Dendritic cell treated with granulocyte-macrophage colony-stimulating factor and Interleukin-4, amounts not matched to agents 40 ng/mL and 50 ng/mL, for 4 days (primary cell): ENCODE results near the gene TMEM60.

Source experiments
- H3K27ac Mint-ChIP-seq: one replicate; pipeline ENCODE4 v1.8.0; 2022; ENCODE audit warnings: mild to moderate bottlenecking, mixed read lengths
- H3K27me3 Mint-ChIP-seq: one replicate; pipeline ENCODE4 v1.8.0; 2022; ENCODE audit warnings: mild to moderate bottlenecking, mixed read lengths
- H3K36me3 Mint-ChIP-seq: one replicate; pipeline ENCODE4 v1.8.0; 2022; ENCODE audit warnings: low read depth, mixed read lengths
- H3K4me1 Mint-ChIP-seq: one replicate; pipeline ENCODE4 v1.8.0; 2022; ENCODE audit warnings: low read depth, mixed read lengths
- H3K4me3 Mint-ChIP-seq: one replicate; pipeline ENCODE4 v1.8.0; 2022; ENCODE audit warnings: mild to moderate bottlenecking, moderate library complexity, mixed read lengths
- H3K9me3 Mint-ChIP-seq: one replicate; pipeline ENCODE4 v1.8.0; 2022; ENCODE audit warnings: mixed read lengths
- intact Hi-C: fragments of 100-400 bp; cut with micrococcal nuclease; formaldehyde crosslinking; loops from one replicate; pipeline ENCODE4 v1.15.0; 2022

Gene TMEM60

DNA sequence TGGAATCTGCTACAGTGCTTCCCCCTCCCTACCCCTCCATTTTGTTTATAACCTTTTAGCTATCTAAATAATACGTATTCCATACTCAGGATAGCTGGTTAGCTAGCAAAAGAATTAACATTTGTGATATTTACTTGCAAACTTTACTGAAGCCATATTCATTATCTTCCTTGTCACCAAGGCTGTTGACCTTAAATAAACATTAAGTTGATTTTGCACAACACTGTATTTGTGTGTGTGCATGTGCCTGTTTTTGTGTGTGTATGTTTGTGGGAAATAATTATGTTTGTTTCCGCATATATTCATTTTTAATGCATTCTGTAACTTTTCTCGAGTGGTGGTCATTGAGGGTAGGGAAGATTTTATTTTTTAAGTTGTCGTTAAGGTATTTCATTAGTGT lies 15.9 kb downstream of the TMEM60 start:
- Mint-ChIP-seq H3K9me3 (no peaks in the 10 kb centered on the region), H3K36me3 (peaks cover 53% of the 10 kb centered on the region), H3K4me3 (no peak overlapping the region), H3K27ac (no peak overlapping the region), H3K27me3 (no peaks in the 10 kb centered on the region), H3K4me1 (peaks cover 21% of the 10 kb centered on the region)
- intact Hi-C loops: no loop called here

DNA sequence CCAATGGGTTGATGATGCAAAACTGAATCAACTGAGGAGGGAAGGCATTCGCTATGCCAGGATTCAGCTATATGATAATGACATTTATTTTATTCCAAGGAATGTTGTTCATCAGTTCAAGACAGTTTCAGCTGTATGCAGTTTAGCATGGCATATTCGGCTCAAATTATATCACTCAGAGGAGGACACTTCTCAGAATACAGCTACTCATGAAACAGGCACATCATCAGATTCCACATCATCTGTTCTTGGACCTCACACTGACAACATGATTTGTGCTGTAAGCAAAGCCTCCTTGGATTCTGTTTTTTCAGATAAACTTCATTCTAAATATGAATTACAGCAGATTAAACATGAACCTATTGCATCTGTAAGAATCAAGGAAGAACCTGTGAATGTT lies 19.7 kb downstream of the TMEM60 start:
- Mint-ChIP-seq H3K27me3 (no peaks in the 10 kb centered on the region), H3K9me3 (no peaks in the 10 kb centered on the region), H3K36me3 (peaks cover 78% of the 10 kb centered on the region), H3K27ac (no peak overlapping the region), H3K4me1 (peaks cover 2% of the 10 kb centered on the region), H3K4me3 (no peak overlapping the region)
- intact Hi-C loops: no loop called here

GRCh38 chr7:77771901-77772300 lies 26.3 kb downstream of the TMEM60 start:
- H3K4me3 Mint-ChIP-seq: no peak overlapping the region
- H3K27ac Mint-ChIP-seq: no peak overlapping the region
- intact Hi-C loops: no loop called here
- no peaks in the 10 kb centered on the region for H3K27me3 Mint-ChIP-seq
- peaks cover 6% of the 10 kb centered on the region for H3K4me1 Mint-ChIP-seq
- H3K9me3 Mint-ChIP-seq: no peaks in the 10 kb centered on the region
- peaks cover 89% of the 10 kb centered on the region for H3K36me3 Mint-ChIP-seq

GRCh38 chr7:77770316-77770715 lies 27.9 kb downstream of the TMEM60 start:
- intact Hi-C loops: no loop called here
- peaks cover 89% of the 10 kb centered on the region for H3K36me3 Mint-ChIP-seq
- H3K27ac Mint-ChIP-seq: no peak overlapping the region
- H3K27me3 Mint-ChIP-seq: no peaks in the 10 kb centered on the region
- H3K4me1 Mint-ChIP-seq: peaks cover 15% of the 10 kb centered on the region
- H3K4me3 Mint-ChIP-seq: no peak overlapping the region
- H3K9me3 Mint-ChIP-seq: no peaks in the 10 kb centered on the region

DNA sequence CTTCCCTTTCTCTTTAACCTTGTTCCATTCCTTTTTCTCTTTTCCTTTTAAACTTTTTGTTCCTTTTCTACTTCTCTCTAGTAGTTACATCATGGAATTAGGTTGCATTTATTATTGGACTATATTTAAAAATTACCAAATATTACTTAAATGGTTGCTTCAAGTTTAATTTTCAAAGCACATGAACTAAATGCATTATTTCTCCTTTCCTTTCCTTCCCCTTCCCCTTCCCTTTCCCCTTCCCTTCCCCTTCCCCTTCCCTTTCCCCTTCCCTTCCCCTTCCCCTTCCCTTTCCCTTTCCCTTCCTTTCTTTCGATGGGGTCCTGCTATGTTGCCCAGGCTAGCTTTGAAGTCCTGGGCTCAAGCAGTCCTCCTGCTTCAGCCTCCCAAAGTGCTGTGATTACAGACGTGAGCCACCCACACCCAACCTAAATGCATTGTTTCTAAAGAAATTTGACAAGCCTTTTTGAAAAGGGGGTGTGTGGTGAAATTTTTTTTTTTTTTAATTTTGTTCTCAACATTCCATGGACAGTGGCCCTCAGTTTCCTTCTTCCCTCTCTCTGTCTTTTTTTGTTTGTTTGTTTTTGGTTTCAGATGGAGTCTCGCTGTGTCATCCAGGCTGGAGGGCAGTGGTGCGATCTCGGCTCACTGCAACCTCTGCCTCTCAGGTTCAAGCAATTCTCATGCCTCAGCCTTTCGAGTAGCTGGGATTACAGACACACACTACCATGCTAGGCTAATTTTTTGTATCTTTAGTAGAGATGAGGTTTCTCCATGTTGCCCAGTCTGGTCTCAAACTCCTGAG lies 31.2 kb downstream of the TMEM60 start:
- H3K27me3 Mint-ChIP-seq: no peaks in the 10 kb centered on the region
- H3K4me3 Mint-ChIP-seq: no peak overlapping the region
- peak overlapping the region; percentile 26 for H3K27ac Mint-ChIP-seq
- no peaks in the 10 kb centered on the region for H3K9me3 Mint-ChIP-seq
- peaks cover 67% of the 10 kb centered on the region for H3K36me3 Mint-ChIP-seq
- intact Hi-C loops: no loop called here
- H3K4me1 Mint-ChIP-seq: peaks cover 21% of the 10 kb centered on the region

DNA sequence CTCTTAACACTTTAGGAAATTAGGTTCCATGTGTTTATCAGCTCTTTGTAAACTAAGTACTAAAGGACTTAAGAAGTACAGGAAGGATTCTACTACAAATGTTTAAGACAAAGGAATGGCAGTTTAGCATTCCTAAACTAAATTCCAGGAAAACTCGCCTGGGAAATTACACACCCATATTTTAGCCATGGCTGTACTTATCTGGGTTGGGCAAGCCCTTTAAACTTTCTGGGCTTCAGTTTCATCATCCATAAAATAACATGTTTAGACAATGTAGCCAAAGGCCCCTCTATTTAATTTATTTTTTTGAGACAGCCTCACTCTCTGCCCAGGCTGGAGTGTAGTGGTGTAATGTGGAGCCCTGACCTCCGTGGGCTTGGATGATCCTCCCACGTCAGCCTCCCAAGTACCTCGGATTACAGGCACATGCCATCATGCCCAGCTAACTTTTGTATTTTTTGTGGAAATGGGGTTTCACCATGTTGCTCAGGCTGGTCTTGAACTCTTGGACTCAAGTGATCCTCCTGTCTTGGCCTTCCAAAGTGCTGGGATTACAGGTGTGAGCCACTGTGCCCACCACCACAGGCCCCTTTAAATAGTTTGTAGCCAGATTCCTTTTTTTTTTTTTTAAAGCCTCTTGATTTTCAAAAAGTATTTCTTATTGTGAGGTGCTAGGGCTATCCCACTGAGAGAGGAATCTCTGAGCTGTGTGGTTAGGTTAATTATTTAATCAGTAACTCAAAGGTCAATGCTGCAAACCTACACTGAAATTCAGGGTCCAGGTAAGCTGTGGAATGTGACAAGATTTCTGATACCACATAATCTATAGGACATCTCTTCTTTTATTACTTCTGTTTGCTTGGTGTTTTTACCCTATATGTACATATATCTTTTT lies 32.1 kb downstream of the TMEM60 start:
- H3K4me3 Mint-ChIP-seq: no peak overlapping the region
- H3K36me3 Mint-ChIP-seq: peaks cover 60% of the 10 kb centered on the region
- H3K4me1 Mint-ChIP-seq: peaks cover 23% of the 10 kb centered on the region
- no peaks in the 10 kb centered on the region for H3K27me3 Mint-ChIP-seq
- no peaks in the 10 kb centered on the region for H3K9me3 Mint-ChIP-seq
- intact Hi-C loops: no loop called here
- no peak overlapping the region for H3K27ac Mint-ChIP-seq

- no peaks in the 10 kb centered on the region for H3K9me3 Mint-ChIP-seq
- peaks cover 53% of the 10 kb centered on the region for H3K36me3 Mint-ChIP-seq
- intact Hi-C loops: no loop called here
These were observed 32.8 kb downstream of the TMEM60 start for GRCh38 chr7:77765481-77765880.

GRCh38 chr7:77760809-77761453 lies 37.3 kb downstream of the TMEM60 start:
- H3K4me3 Mint-ChIP-seq: no peak overlapping the region
- H3K36me3 Mint-ChIP-seq: peaks cover 15% of the 10 kb centered on the region
- H3K27ac Mint-ChIP-seq: no peak overlapping the region
- H3K4me1 Mint-ChIP-seq: peaks cover 16% of the 10 kb centered on the region
- H3K27me3 Mint-ChIP-seq: no peaks in the 10 kb centered on the region
- intact Hi-C loops: no loop called here
- no peaks in the 10 kb centered on the region for H3K9me3 Mint-ChIP-seq

More at GRCh38 chr7:77765481-77765880, 32.8 kb downstream of the TMEM60 start:
- Mint-ChIP-seq H3K4me3 (no peak overlapping the region), H3K27me3 (no peaks in the 10 kb centered on the region), H3K4me1 (peaks cover 25% of the 10 kb centered on the region), H3K27ac (no peak overlapping the region)

GRCh38 chr7:77759294-77759889 lies 38.8 kb downstream of the TMEM60 start:
- Mint-ChIP-seq H3K4me3 (no peak overlapping the region), H3K27me3 (no peaks in the 10 kb centered on the region), H3K27ac (no peak overlapping the region), H3K4me1 (peaks cover 6% of the 10 kb centered on the region), H3K36me3 (peaks cover 13% of the 10 kb centered on the region), H3K9me3 (no peaks in the 10 kb centered on the region)
- intact Hi-C loops: loop anchor here (1.0 to 5.0 kb wide), 2 partner anchors 62 to 108 kb away; partner anchors contain the start of gene RSBN1L

GRCh38 chr7:77757589-77757988 lies 40.6 kb downstream of the TMEM60 start:
- no peaks in the 10 kb centered on the region for H3K27me3 Mint-ChIP-seq
- intact Hi-C loops: loop anchor here (5.0 kb wide), 1 partner anchor 60 kb away; the partner anchor contains the start of gene RSBN1L

DNA sequence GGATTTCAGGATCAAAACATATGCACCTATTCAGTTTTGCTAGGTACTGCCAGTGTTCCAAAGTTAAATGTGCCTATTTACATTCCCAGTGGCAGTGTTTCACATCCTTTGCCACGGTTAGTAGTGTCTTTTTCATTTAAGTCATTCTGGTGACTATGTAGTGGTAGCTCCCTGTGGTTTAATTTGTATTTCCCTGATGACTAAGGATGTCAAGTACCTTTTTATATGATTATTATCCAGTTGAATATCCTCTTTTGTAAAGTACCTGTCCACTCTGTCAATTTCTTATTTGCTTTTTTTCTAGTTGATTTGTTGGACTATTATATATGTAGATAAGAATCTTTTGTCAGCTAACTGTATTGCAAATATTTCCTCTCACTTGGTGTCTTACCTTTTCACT lies 45.1 kb downstream of the TMEM60 start:
- peaks cover 18% of the 10 kb centered on the region for H3K4me1 Mint-ChIP-seq
- no peak overlapping the region for H3K4me3 Mint-ChIP-seq
- intact Hi-C loops: no loop called here
- no peak overlapping the region for H3K27ac Mint-ChIP-seq
- H3K9me3 Mint-ChIP-seq: no peaks in the 10 kb centered on the region
- H3K27me3 Mint-ChIP-seq: no peaks in the 10 kb centered on the region
- H3K36me3 Mint-ChIP-seq: peaks cover 37% of the 10 kb centered on the region

More at GRCh38 chr7:77757589-77757988, 40.6 kb downstream of the TMEM60 start:
- no peak overlapping the region for H3K27ac Mint-ChIP-seq
- peaks cover 15% of the 10 kb centered on the region for H3K4me1 Mint-ChIP-seq
- peaks cover 14% of the 10 kb centered on the region for H3K36me3 Mint-ChIP-seq
- no peak overlapping the region for H3K4me3 Mint-ChIP-seq
- H3K9me3 Mint-ChIP-seq: no peaks in the 10 kb centered on the region

GRCh38 chr7:77752016-77752415 lies 46.2 kb downstream of the TMEM60 start:
- H3K27ac Mint-ChIP-seq: peak overlapping the region; percentile 48
- no peaks in the 10 kb centered on the region for H3K27me3 Mint-ChIP-seq
- H3K4me1 Mint-ChIP-seq: peaks cover 18% of the 10 kb centered on the region
- intact Hi-C loops: no loop called here
- H3K36me3 Mint-ChIP-seq: peaks cover 37% of the 10 kb centered on the region
- no peaks in the 10 kb centered on the region for H3K9me3 Mint-ChIP-seq
- H3K4me3 Mint-ChIP-seq: no peak overlapping the region

- H3K36me3 Mint-ChIP-seq: peaks cover 28% of the 10 kb centered on the region
- H3K9me3 Mint-ChIP-seq: no peaks in the 10 kb centered on the region
- intact Hi-C loops: no loop called here
- H3K4me3 Mint-ChIP-seq: no peak overlapping the region
- H3K27ac Mint-ChIP-seq: no peak overlapping the region
- H3K4me1 Mint-ChIP-seq: peaks cover 19% of the 10 kb centered on the region
- no peaks in the 10 kb centered on the region for H3K27me3 Mint-ChIP-seq
These were observed 50.5 kb downstream of the TMEM60 start for GRCh38 chr7:77747718-77748117.
